GM18499 (cell line): ENCODE measurements around the gene GLYATL3.

ENCODE experiments used
- ATAC-seq: cut with Tn5 transposase; IDR thresholded peaks from one replicate; pipeline ENCODE4 v1.9.1; 2021; ENCODE audit warnings: moderate number of reproducible peaks; ENCODE audit not compliant: insufficient read depth, unreplicated experiment

The GLYATL3 gene

GRCh38 chr6:49576618-49577017 lies 76.9 kb downstream of the GLYATL3 start:
- no peak for ATAC-seq
